ENCODE data around the gene UBASH3A.

DNA sequence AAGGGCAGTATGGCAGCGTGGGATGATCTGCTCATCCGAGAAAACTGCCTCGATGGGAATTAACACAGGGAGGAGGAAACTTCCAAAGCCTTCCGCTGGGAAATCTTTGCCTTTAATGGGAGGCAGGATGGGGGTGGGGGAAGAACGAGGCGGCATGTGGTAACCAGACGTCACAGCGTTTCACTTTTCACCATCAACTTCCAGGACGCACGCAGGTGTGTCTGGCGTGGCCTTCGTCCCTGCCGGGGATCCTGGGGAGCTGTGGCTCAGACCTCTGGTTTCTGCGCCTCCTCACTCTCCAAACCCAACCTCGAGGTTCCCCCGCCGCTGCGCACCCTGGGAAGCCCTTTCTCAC, 92.0 kb downstream of the UBASH3A start:
- TF ChIP-seq, protein P1, sequence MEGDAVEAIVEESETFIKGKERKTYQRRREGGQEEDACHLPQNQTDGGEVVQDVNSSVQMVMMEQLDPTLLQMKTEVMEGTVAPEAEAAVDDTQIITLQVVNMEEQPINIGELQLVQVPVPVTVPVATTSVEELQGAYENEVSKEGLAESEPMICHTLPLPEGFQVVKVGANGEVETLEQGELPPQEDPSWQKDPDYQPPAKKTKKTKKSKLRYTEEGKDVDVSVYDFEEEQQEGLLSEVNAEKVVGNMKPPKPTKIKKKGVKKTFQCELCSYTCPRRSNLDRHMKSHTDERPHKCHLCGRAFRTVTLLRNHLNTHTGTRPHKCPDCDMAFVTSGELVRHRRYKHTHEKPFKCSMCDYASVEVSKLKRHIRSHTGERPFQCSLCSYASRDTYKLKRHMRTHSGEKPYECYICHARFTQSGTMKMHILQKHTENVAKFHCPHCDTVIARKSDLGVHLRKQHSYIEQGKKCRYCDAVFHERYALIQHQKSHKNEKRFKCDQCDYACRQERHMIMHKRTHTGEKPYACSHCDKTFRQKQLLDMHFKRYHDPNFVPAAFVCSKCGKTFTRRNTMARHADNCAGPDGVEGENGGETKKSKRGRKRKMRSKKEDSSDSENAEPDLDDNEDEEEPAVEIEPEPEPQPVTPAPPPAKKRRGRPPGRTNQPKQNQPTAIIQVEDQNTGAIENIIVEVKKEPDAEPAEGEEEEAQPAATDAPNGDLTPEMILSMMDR (IDR thresholded peaks at IDR 0.05): no peak
- TF ChIP-seq EZH2 (IDR thresholded peaks at IDR 0.05): no peak
